ENCODE results near the gene PARD6G.

PARD6G gene

GRCh38 chr18:80189531-80189865, 57.8 kb downstream of the PARD6G start:
- no peak for DNase-seq

- no peak for DNase-seq
Measured at GRCh38 chr18:80188643-80189530, 58.4 kb downstream of the PARD6G start.

GRCh38 chr18:80187956-80188642, 59.2 kb downstream of the PARD6G start:
- DNase-seq: no peak

- no peak for DNase-seq
Measured at GRCh38 chr18:80185545-80185944, 61.8 kb downstream of the PARD6G start.

- DNase-seq: no peak
Measured at GRCh38 chr18:80184243-80184772, 63.0 kb downstream of the PARD6G start.

- DNase-seq: no peak
Measured at GRCh38 chr18:80183273-80184050, 63.9 kb downstream of the PARD6G start.

GRCh38 chr18:80182855-80183254, 64.5 kb downstream of the PARD6G start:
- no peak for DNase-seq

- DNase-seq: no peak
Measured at GRCh38 chr18:80181642-80182461, 65.5 kb downstream of the PARD6G start.

GRCh38 chr18:80180778-80181564, 66.3 kb downstream of the PARD6G start:
- no peak for DNase-seq

GRCh38 chr18:80179857-80180558, 67.3 kb downstream of the PARD6G start:
- no peak for DNase-seq

GRCh38 chr18:80178935-80179818, 68.1 kb downstream of the PARD6G start:
- DNase-seq: no peak

GRCh38 chr18:80177128-80177527, 70.2 kb downstream of the PARD6G start:
- DNase-seq: no peak

- no peak for DNase-seq
Measured at GRCh38 chr18:80176334-80177073, 70.8 kb downstream of the PARD6G start.

- no peak for DNase-seq
Measured at GRCh38 chr18:80175451-80176204, 71.7 kb downstream of the PARD6G start.

- no peak for DNase-seq
Measured at GRCh38 chr18:80173060-80173459, 74.3 kb downstream of the PARD6G start.

GRCh38 chr18:80172056-80172455, 75.3 kb downstream of the PARD6G start:
- no peak for DNase-seq

GRCh38 chr18:80171054-80171872, 76.1 kb downstream of the PARD6G start:
- DNase-seq: no peak
